ENCODE data around the gene NFS1. TPM values are rescaled to one million over a fixed set of nuclear protein-coding genes. Genes with fewer than 3 reads are reported as not detected.
A peak's percentile ranks its signal among the peaks of the same experiment; 100 is the strongest.
"Not testable (repeated sequence)": the region's sequence is repeated elsewhere in the genome, so short reads cannot be mapped to it uniquely, and the experiment has no call there.

Gene NFS1
- total RNA-seq, 1 donor from 2014 or later, result 13.9 TPM

DNA sequence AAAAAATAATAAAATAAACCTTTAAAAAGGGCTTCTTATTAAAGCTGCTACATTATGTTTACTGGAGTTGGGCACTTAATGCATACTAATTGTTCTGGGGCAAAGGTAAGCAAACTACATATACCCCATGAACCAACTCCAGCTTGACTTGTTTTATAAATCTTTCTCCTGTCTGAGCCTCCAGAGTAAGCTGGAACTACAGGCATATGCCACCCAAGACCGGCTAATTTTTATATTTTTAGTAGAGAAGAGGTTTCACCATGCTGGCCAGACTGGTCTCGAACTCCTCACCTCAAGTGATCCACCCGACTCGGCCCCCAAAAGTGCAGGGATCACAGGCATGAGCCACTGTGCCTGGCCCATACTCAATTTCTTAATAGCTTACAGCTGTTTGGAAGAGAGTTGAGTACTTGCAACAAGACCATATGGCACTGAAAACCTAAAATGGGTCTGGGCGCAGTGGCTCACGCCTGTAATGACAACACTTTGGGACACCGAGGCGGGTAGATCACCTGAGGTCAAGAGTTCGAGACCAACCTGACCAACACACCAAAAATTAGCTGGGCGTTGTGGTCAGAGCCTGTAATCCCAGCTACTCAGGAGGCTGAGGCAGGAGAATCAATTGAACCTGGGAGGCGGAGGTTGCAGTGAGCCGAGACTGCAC lies 20.0 kb upstream of the NFS1 start:
- H3K9me3 Mint-ChIP-seq (ENCODE audit: unreplicated experiment), result no peaks in the 10 kb centered on the region
- no peaks in the 10 kb centered on the region for H3K27me3 Mint-ChIP-seq (ENCODE audit: unreplicated experiment)
- H3K4me3 Mint-ChIP-seq (ENCODE audit: unreplicated experiment), result no peak overlapping the region
- H3K36me3 Mint-ChIP-seq (ENCODE audit: unreplicated experiment), result no peaks in the 10 kb centered on the region
- no peaks in the 10 kb centered on the region for H3K4me1 Mint-ChIP-seq (ENCODE audit: low read depth, unreplicated experiment)
- no peak for DNase-seq
- TF ChIP-seq, protein P1, sequence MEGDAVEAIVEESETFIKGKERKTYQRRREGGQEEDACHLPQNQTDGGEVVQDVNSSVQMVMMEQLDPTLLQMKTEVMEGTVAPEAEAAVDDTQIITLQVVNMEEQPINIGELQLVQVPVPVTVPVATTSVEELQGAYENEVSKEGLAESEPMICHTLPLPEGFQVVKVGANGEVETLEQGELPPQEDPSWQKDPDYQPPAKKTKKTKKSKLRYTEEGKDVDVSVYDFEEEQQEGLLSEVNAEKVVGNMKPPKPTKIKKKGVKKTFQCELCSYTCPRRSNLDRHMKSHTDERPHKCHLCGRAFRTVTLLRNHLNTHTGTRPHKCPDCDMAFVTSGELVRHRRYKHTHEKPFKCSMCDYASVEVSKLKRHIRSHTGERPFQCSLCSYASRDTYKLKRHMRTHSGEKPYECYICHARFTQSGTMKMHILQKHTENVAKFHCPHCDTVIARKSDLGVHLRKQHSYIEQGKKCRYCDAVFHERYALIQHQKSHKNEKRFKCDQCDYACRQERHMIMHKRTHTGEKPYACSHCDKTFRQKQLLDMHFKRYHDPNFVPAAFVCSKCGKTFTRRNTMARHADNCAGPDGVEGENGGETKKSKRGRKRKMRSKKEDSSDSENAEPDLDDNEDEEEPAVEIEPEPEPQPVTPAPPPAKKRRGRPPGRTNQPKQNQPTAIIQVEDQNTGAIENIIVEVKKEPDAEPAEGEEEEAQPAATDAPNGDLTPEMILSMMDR (IDR thresholded peaks at IDR 0.05; ENCODE audit: partially characterized antibody, unreplicated experiment), result no peak
- no peak overlapping the region for H3K27ac Mint-ChIP-seq (ENCODE audit: unreplicated experiment)

DNA sequence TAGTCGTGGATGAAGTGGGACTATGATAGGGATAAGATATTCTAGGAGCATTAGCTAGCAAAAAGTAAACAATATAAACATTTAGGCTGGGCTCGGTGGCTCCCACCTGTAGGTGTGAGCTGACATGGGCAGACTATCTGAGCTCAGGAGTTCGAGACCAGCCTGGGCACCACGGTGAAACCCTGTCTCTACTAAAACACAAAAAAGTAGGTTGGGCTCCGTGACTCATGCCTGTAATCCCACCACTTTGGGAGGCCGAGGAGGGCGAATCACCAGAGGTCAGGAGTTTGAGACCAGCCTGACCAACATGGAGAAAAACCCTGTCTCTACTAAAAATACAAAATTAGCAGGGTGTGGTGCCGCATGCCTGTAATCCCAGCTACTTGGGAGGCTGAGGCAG lies 19.2 kb upstream of the NFS1 start:
- H3K27me3 Mint-ChIP-seq (ENCODE audit: unreplicated experiment); H3K4me1 Mint-ChIP-seq (ENCODE audit: low read depth, unreplicated experiment); H3K4me3 Mint-ChIP-seq (ENCODE audit: unreplicated experiment); H3K9me3 Mint-ChIP-seq (ENCODE audit: unreplicated experiment); DNase-seq; H3K36me3 Mint-ChIP-seq (ENCODE audit: unreplicated experiment): not testable (repeated sequence)
- peak overlapping the region; percentile 15 for H3K27ac Mint-ChIP-seq (ENCODE audit: unreplicated experiment)

DNA sequence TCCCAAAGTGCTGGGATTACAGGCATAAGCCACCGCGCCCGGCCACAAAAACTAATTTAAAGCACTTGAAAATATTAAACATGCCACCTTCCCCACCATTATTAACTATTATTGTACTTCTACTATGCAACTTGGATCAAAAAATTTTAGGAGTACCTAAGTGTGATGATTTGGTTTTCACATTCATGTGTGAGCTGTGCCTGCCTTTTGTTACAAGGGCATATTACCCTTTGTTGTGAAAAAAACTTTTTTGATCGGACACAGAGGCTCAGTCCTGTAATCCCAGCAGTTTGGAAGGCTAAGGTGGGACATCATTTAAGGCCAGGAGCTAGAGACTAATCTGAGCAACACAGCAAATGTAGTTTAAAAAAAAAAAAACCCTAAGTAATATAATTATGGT lies 17.2 kb upstream of the NFS1 start:
- no peaks in the 10 kb centered on the region for H3K36me3 Mint-ChIP-seq (ENCODE audit: unreplicated experiment)

DNA sequence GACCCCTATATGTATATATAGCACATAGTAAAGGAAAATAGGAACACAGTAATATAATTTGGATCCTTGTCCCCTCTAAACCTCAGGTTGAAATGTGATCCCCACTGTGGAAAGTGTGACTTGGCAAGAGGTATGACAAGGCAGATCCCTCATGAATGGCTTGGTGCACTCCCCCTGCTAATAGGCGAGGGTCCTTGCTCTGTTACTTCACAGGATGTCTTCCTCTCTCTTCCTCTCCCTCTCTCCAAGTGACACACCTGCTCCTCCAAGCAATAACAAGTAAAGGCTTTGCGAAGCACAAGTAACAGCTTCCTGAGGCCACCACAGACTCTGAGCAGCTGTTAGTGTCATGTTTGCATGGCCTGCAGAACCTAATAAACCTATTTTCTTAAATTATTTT lies 16.5 kb upstream of the NFS1 start:
- H3K4me3 Mint-ChIP-seq (ENCODE audit: unreplicated experiment), result no peak overlapping the region
- H3K4me1 Mint-ChIP-seq (ENCODE audit: low read depth, unreplicated experiment), result peaks cover 3% of the 10 kb centered on the region
- peaks cover 3% of the 10 kb centered on the region for H3K27me3 Mint-ChIP-seq (ENCODE audit: unreplicated experiment)
- H3K9me3 Mint-ChIP-seq (ENCODE audit: unreplicated experiment), result peaks cover 2% of the 10 kb centered on the region
- no peak overlapping the region for H3K27ac Mint-ChIP-seq (ENCODE audit: unreplicated experiment)
- H3K36me3 Mint-ChIP-seq (ENCODE audit: unreplicated experiment), result no peaks in the 10 kb centered on the region
- TF ChIP-seq, protein P1 (IDR thresholded peaks at IDR 0.05; ENCODE audit: partially characterized antibody, unreplicated experiment), result no peak
- no peak for DNase-seq

More for the DNA sequence above, 17.2 kb upstream of the NFS1 start:
- Mint-ChIP-seq H3K27ac (ENCODE audit: unreplicated experiment) (no peak overlapping the region), H3K4me3 (ENCODE audit: unreplicated experiment) (no peak overlapping the region), H3K4me1 (ENCODE audit: low read depth, unreplicated experiment) (peaks cover under 1% of the 10 kb centered on the region), H3K9me3 (ENCODE audit: unreplicated experiment) (peaks cover 2% of the 10 kb centered on the region), H3K27me3 (ENCODE audit: unreplicated experiment) (peaks cover 1% of the 10 kb centered on the region)
- TF ChIP-seq, protein P1 (IDR thresholded peaks at IDR 0.05; ENCODE audit: partially characterized antibody, unreplicated experiment), result no peak
- DNase-seq, result no peak

DNA sequence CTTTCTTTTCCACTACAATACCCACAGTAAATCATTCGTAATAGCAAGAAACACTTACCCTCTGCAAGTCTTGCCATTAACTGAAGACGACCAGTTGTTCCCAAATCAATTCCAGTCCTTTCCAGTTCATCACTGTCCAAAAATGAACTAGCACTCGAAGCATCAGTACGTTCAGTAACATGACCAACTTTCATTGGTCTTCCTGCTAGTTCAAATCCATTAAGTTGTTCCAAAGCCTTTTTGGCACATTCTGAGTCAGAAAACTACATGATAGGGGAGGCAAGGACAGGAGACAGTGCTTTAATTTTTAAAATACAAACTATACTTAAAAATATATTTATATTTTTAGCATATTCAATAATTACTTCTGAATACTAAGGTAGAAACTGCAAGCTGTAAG lies 15.0 kb upstream of the NFS1 start:
- Mint-ChIP-seq H3K27me3 (ENCODE audit: unreplicated experiment) (peaks cover 3% of the 10 kb centered on the region), H3K4me1 (ENCODE audit: low read depth, unreplicated experiment) (peaks cover 3% of the 10 kb centered on the region), H3K36me3 (ENCODE audit: unreplicated experiment) (no peaks in the 10 kb centered on the region), H3K27ac (ENCODE audit: unreplicated experiment) (peak overlapping the region; percentile 55), H3K4me3 (ENCODE audit: unreplicated experiment) (no peak overlapping the region), H3K9me3 (ENCODE audit: unreplicated experiment) (peaks cover 2% of the 10 kb centered on the region)
- TF ChIP-seq, protein P1 (IDR thresholded peaks at IDR 0.05; ENCODE audit: partially characterized antibody, unreplicated experiment), result no peak
- DNase-seq, result no peak

DNA sequence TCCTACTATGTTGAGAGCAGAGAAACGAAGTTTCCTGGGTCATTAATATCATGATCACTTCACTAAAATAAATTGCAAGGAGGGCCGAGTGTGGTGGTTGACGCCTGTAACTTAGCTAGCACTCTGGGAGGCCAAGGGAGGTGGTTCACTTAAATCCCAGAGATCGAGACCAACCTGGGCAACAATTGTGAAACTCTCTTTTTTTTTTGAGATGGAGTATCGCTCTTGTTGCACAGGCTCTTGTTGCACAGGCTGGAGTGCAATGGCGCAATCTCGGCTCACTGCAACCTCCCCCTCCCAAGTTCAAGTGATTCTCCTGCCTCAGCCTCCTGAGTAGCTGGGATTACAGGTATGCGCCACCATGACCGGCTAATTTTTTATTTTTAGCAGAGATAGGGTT lies 14.0 kb upstream of the NFS1 start:
- not testable (repeated sequence) for H3K36me3 Mint-ChIP-seq (ENCODE audit: unreplicated experiment); H3K4me3 Mint-ChIP-seq (ENCODE audit: unreplicated experiment); DNase-seq

More for the DNA sequence above, 14.0 kb upstream of the NFS1 start:
- H3K27me3 Mint-ChIP-seq (ENCODE audit: unreplicated experiment); H3K27ac Mint-ChIP-seq (ENCODE audit: unreplicated experiment); H3K4me1 Mint-ChIP-seq (ENCODE audit: low read depth, unreplicated experiment); H3K9me3 Mint-ChIP-seq (ENCODE audit: unreplicated experiment): not testable (repeated sequence)
